ENCODE results near the gene B4GAT1.

Gene B4GAT1

GRCh38 chr11:66373265-66373664 lies 25.8 kb upstream of the B4GAT1 start:
- TF ChIP-seq CTCF (IDR thresholded peaks at IDR 0.05; ENCODE audit: insufficient read depth, low read depth, low read length, missing control alignments): no peak
- no peak overlapping the region for H3K4me3 ChIP-seq (ENCODE audit: low read length)
- DNase-seq (ENCODE audit: low read depth): no peak

GRCh38 chr11:66371627-66372415 lies 24.4 kb upstream of the B4GAT1 start, which contains the start of gene SLC29A2:
Gene SLC29A2, minus strand, starts transcription at chr11:66371760. Its CDS starts 169 bp downstream, at chr11:66371591.
- no peak for TF ChIP-seq CTCF (IDR thresholded peaks at IDR 0.05; ENCODE audit: insufficient read depth, low read depth, low read length, missing control alignments)
- H3K4me3 ChIP-seq (ENCODE audit: low read length): peak within 1 kb of the TSS; percentile 61
- DNase-seq (ENCODE audit: low read depth): peak; percentile 62

DNA sequence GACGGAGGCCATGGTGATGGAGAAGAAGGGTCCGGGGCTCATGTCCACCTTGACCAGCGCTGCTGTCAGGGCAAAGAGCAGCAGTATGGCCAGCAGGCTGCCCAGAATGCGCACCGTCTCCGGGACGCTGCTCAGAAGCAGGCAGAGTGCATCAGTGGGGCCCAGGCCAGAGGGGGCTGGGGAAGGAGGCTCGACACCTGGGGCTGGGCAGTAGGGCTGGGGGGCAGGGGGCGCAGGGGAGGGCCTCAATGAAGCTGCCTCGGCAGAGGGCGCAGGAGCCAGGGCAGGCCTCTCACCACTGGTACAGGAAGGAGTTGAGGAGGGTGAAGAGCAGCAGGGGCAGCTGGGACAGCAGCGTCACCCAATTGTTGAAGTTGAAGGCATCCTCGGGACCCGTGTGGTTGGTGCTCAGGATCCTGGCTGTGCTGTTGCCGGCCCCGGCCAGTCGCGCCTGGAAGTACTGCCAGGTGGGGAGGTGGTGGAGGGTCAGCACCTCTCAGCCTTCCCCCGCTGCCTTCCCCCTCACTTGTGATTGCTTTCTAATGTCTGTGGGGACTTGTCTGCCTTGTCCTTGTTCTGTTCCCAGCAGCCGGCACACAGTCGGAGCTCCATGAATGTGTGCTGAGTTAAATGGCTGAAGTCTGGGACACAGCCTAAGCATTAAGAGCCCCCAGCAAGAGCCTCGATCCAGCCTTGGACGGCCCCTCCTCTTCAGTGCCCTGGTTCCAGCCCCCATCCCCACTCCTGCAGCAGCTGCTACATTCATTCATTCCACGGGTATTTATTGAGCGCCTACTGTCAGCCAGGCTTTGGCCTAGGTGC lies 21.9 kb upstream of the B4GAT1 start:
- H3K4me3 ChIP-seq (ENCODE audit: low read length): no peak overlapping the region

DNA sequence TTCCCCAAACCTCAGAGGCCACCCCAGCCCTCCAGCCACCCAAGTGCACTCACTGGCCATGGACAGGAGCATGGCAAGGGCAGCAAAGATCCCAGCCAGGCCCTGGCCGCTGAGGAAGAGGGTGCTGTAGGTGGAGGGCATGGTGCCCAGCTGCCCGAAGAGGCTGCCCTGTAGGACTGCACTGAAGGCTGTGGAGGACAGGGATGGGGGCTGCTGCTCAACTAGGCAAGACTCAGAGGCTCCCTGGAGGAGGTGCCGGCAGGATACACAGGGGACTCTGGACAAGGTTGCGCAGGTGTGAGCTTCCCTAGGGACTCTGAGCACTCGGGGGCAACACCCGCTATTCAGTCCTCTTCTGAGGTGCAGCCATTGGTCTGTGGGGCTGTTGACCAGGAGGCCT lies 21.1 kb upstream of the B4GAT1 start:
- no peak for DNase-seq (ENCODE audit: low read depth)
- no peak overlapping the region for H3K4me3 ChIP-seq (ENCODE audit: low read length)
- TF ChIP-seq CTCF (IDR thresholded peaks at IDR 0.05; ENCODE audit: insufficient read depth, low read depth, low read length, missing control alignments): no peak

More for the DNA sequence above, 21.9 kb upstream of the B4GAT1 start:
- TF ChIP-seq CTCF (IDR thresholded peaks at IDR 0.05; ENCODE audit: insufficient read depth, low read depth, low read length, missing control alignments): no peak
- no peak for DNase-seq (ENCODE audit: low read depth)

GRCh38 chr11:66367561-66368312 lies 20.3 kb upstream of the B4GAT1 start:
- no peak for DNase-seq (ENCODE audit: low read depth)
- TF ChIP-seq CTCF (IDR thresholded peaks at IDR 0.05; ENCODE audit: insufficient read depth, low read depth, low read length, missing control alignments): no peak
- no peak overlapping the region for H3K4me3 ChIP-seq (ENCODE audit: low read length)

GRCh38 chr11:66366844-66367477 lies 19.5 kb upstream of the B4GAT1 start:
- no peak for TF ChIP-seq CTCF (IDR thresholded peaks at IDR 0.05; ENCODE audit: insufficient read depth, low read depth, low read length, missing control alignments)
- DNase-seq (ENCODE audit: low read depth): no peak
- H3K4me3 ChIP-seq (ENCODE audit: low read length): no peak overlapping the region

Data from epithelial cell of esophagus (primary cell).